A549 (cell line): Measurements from ENCODE around the gene PLAC1. TPM values are rescaled to one million over a fixed set of nuclear protein-coding genes. Genes with fewer than 3 reads are reported as not detected.

ENCODE experiments used
- ATAC-seq, 2 experiments: fragments of 200-7000 bp in 1 of 2; fragments of >200 bp in 1 of 2; cut with Nextera tagmentation in 1 of 2; cut with Tn5 transposase in 1 of 2; 3 replicates each; pipeline versions ENCODE4 v1.8.0 to v1.9.1; 2018 to 2020; ENCODE audit warnings: mild to moderate bottlenecking in 1 of 2, moderate library complexity in 1 of 2
- CTCF ChIA-PET: fragments of 300-600 bp; sonication (Branson Sonifier 250); formaldehyde crosslinking; extraction: SDS; loops from one replicate; lab custom pipeline; 2021; ENCODE audit warnings: antibody characterized with exemption, inconsistent platforms; lab: Yijun Ruan, JAX
- POLR2A ChIA-PET: fragments of 350-600 bp; formaldehyde crosslinking; extraction: SDS; loops from one replicate; lab custom pipeline; 2021; ENCODE audit warnings: antibody characterized with exemption, inconsistent platforms; lab: Yijun Ruan, JAX
- DNase-seq, 2 experiments: peaks; one replicate each; pipeline versions ENCODE4 v3.0.0 to v3.0.0-alpha.2; 2011 to 2016; ENCODE audit warnings: low read depth in 1 of 2, low spot score in 1 of 2
- FAIRE-seq: peaks from 2 replicates; lab custom pipeline; 2011; peaks lifted over from hg19 to GRCh38; lab: Jason Lieb, UNC
- H3K27ac ChIP-seq, 2 experiments: fragments of >200 bp; sonication (Bioruptor Twin); formaldehyde crosslinking; 3 replicates each; pipeline ENCODE4 v1.5.1; 2016 to 2017
- H3K4me1 ChIP-seq: fragments of >200 bp; sonication (Bioruptor Twin); formaldehyde crosslinking; 3 replicates; pipeline ENCODE4 v1.6.1; 2016
- H3K4me2 ChIP-seq: fragments of >200 bp; sonication (Bioruptor Twin); formaldehyde crosslinking; 3 replicates; pipeline ENCODE4 v1.6.1; 2016
- H3K4me3 ChIP-seq: fragments of >200 bp; sonication (Bioruptor Twin); formaldehyde crosslinking; 3 replicates; pipeline ENCODE4 v1.5.1; 2016
- H3K9me3 ChIP-seq: fragments of >200 bp; sonication (Bioruptor Twin); formaldehyde crosslinking; 3 replicates; pipeline ENCODE4 v1.6.1; 2016
- ATOH8 ChIP-seq: fragments of 250-450 bp; sonication (Bioruptor Pico); IDR thresholded peaks from 2 replicates; pipeline ENCODE4 v1.5.0; 2020; ENCODE audit warnings: low read depth, mild to moderate bottlenecking, moderate library complexity
- BHLHE40 ChIP-seq: IDR thresholded peaks from 2 replicates; pipeline ENCODE4 v1.6.1; 2012; ENCODE audit warnings: low read depth, low read length, inconsistent platforms
- CBX2 ChIP-seq: fragments of 200-600 bp; sonication (generic); IDR thresholded peaks from 2 replicates; pipeline ENCODE4 v1.6.1; 2016; ENCODE audit warnings: low read depth, mild to moderate bottlenecking, borderline replicate concordance
- CBX8 ChIP-seq: fragments of 200-600 bp; sonication (generic); IDR thresholded peaks from 2 replicates; pipeline ENCODE4 v1.6.1; 2016
- CHD4 ChIP-seq: fragments of 200-600 bp; sonication (generic); IDR thresholded peaks from 2 replicates; pipeline ENCODE4 v1.6.1; 2016; ENCODE audit warnings: antibody characterized with exemption, mild to moderate bottlenecking, borderline replicate concordance
- EHF ChIP-seq: fragments of 250-450 bp; sonication (Bioruptor Pico); IDR thresholded peaks from 2 replicates; pipeline ENCODE4 v1.5.0; 2020; ENCODE audit warnings: mild to moderate bottlenecking
- EHMT2 ChIP-seq: fragments of 200-600 bp; sonication (generic); IDR thresholded peaks from 2 replicates; pipeline ENCODE4 v1.6.1; 2016; ENCODE audit warnings: antibody characterized with exemption, low read depth, mild to moderate bottlenecking, moderate library complexity
- EP300 ChIP-seq, 2 experiments: fragments of >200 bp; sonication (Bioruptor Twin); formaldehyde crosslinking; IDR thresholded peaks; 2 replicates in 1 of 2; 3 replicates in 1 of 2; pipeline ENCODE4 v1.6.1; 2016 to 2017
- FOXS1 ChIP-seq: fragments of 250-450 bp; sonication (Bioruptor Pico); IDR thresholded peaks from 2 replicates; pipeline ENCODE4 v1.5.0; 2020; ENCODE audit warnings: mild to moderate bottlenecking, moderate library complexity
- GATA3 ChIP-seq: IDR thresholded peaks from 2 replicates; pipeline ENCODE4 v1.6.1; 2012; ENCODE audit warnings: borderline replicate concordance
- HOXB5 ChIP-seq: fragments of 250-450 bp; sonication (Bioruptor Pico); IDR thresholded peaks from 2 replicates; pipeline ENCODE4 v1.5.0; 2020; ENCODE audit warnings: mild to moderate bottlenecking, moderate library complexity
- JUNB ChIP-seq: fragments of >200 bp; sonication (Bioruptor Twin); formaldehyde crosslinking; IDR thresholded peaks from 2 replicates; pipeline ENCODE4 v1.6.1; 2016
- KDM1A ChIP-seq: fragments of 200-600 bp; sonication (generic); IDR thresholded peaks from 2 replicates; pipeline ENCODE4 v1.6.1; 2016; ENCODE audit warnings: low read depth, mild to moderate bottlenecking
- KDM5A ChIP-seq: fragments of 200-600 bp; sonication (generic); IDR thresholded peaks from 2 replicates; pipeline ENCODE4 v1.6.1; 2016; ENCODE audit warnings: antibody characterized with exemption, mild to moderate bottlenecking
- MAZ ChIP-seq: fragments of 150-350 bp; IDR thresholded peaks from 2 replicates; pipeline ENCODE4 v1.6.1; 2014; ENCODE audit warnings: antibody characterized with exemption, low read depth, low read length, borderline replicate concordance
- MYC ChIP-seq: IDR thresholded peaks from 2 replicates; pipeline ENCODE4 v1.6.1; 2012; ENCODE audit warnings: mild to moderate bottlenecking, inconsistent platforms, low read length, improper control_type of control experiment, borderline replicate concordance
- NFE2L2 ChIP-seq: fragments of 150-350 bp; conservative IDR thresholded peaks from 2 replicates; pipeline ENCODE4 v1.6.1; 2014; ENCODE audit warnings: low read length
- NR3C1 ChIP-seq: fragments of >200 bp; sonication (Bioruptor Twin); formaldehyde crosslinking; IDR thresholded peaks from 3 replicates; pipeline ENCODE4 v1.6.1; 2017
- POLR2A ChIP-seq: IDR thresholded peaks from 2 replicates; pipeline ENCODE4 v1.6.1; 2012; ENCODE audit warnings: mild to moderate bottlenecking, low read length
- POLR2AphosphoS2 ChIP-seq: conservative IDR thresholded peaks from 2 replicates; pipeline ENCODE4 v1.6.1; 2012; ENCODE audit warnings: low read length, improper control_type of control experiment, inconsistent platforms
- RARB ChIP-seq: fragments of 250-450 bp; sonication (Bioruptor Pico); IDR thresholded peaks from 2 replicates; pipeline ENCODE4 v1.8.0; 2021; ENCODE audit warnings: mild to moderate bottlenecking, moderate library complexity
- RFX5 ChIP-seq: fragments of 450-650 bp; IDR thresholded peaks from 2 replicates; pipeline ENCODE4 v1.7.1; 2014; ENCODE audit warnings: antibody characterized with exemption, mild to moderate bottlenecking, moderate library complexity
- RNF2 ChIP-seq: fragments of 200-600 bp; sonication (generic); IDR thresholded peaks from 2 replicates; pipeline ENCODE4 v1.6.1; 2016; ENCODE audit warnings: low read depth, mild to moderate bottlenecking, antibody characterized with exemption, moderate library complexity, borderline replicate concordance
- SMC3 ChIP-seq: fragments of >200 bp; sonication (Bioruptor Twin); formaldehyde crosslinking; IDR thresholded peaks from 3 replicates; pipeline ENCODE4 v1.6.1; 2018; ENCODE audit warnings: inconsistent platforms
- SREBF2 ChIP-seq: fragments of 450-650 bp; IDR thresholded peaks from 2 replicates; pipeline ENCODE4 v1.6.1; 2014; ENCODE audit warnings: mild to moderate bottlenecking, moderate library complexity
- ZC3H11A ChIP-seq: fragments of 450-650 bp; IDR thresholded peaks from 2 replicates; pipeline ENCODE4 v1.6.1; 2014; ENCODE audit warnings: antibody characterized with exemption, mild to moderate bottlenecking
- ZSCAN20 ChIP-seq: fragments of 250-450 bp; sonication (Bioruptor Pico); IDR thresholded peaks from 2 replicates; pipeline ENCODE4 v1.8.0; 2022; ENCODE audit warnings: mild to moderate bottlenecking, moderate library complexity
- WGBS: methylation state at CpG from one replicate; pipeline ENCODE4 v1.1.6; 2017; ENCODE audit errors: missing lambda C conversion rate; 5-methylcytosine and 5-hydroxymethylcytosine counted together
- polyA plus RNA-seq, 4 experiments: library from polyadenylated mRNA; depleted of rRNA in 3 of 4; stranded (reverse); fragments of >200 nt; fragmentation: RNase III in 1 of 4; extraction: RNeasy Plus Mini Kit Qiagen cat#74134 plus additional on column Dnase treatment in 1 of 4; gene quantifications; 2 replicates in 3 of 4; 3 replicates in 1 of 4; pipeline ENCODE4 v1.2.3, GENCODE V29; 2011 to 2017
- TF ChIP-seq, protein P1 (sequence below): fragments of >200 bp; sonication (Bioruptor Twin); formaldehyde crosslinking; IDR thresholded peaks from 2 replicates; pipeline ENCODE4 v1.6.1; 2016

PLAC1 gene
- polyA plus RNA-seq, 2 of the 4 experiments (the other 2 are of a cell fraction) = 0.79 to 2.6 TPM

GRCh38 chrX:134601240-134601765, 57.0 kb downstream of the PLAC1 start:
- no peak overlapping the region for H3K4me2 ChIP-seq
- DNase-seq = no peak

DNA sequence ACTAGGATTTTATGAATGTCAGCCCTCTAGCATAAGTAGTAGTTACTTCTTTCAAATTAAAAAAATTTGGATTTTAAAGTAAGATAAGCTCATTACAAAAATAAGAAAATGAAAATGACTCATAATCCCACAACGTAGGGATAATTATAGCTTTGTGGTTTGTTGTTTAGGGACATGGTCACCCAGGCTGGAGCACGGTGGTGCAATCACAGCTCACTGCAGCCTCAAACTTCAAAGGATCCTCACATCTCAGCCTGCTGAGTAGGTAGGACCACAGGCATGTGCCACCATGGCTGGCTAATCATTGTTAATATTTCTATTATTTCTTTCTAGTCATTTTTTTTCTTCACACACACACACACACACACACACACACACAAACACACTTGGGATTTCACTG, 57.6 kb downstream of the PLAC1 start:
- WGBS = 48% methylated on average over 2 of the region's 2 CpGs
- ATAC-seq = no peak
- TF ChIP-seq MYC (no peak), NR3C1 (no peak), ATOH8 (no peak), JUNB (no peak), CHD4 (no peak), RARB (CRISPR knock-in tag) (no peak), EHF (no peak), ZC3H11A (no peak), KDM1A (no peak), FOXS1 (no peak), POLR2AphosphoS2 (no peak), CBX8 (no peak), EP300 (IDR thresholded peaks at IDR 0.05) (no peak)
- TF ChIP-seq, protein P1, sequence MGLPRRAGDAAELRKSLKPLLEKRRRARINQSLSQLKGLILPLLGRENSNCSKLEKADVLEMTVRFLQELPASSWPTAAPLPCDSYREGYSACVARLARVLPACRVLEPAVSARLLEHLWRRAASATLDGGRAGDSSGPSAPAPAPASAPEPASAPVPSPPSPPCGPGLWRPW = no peak
- no peak overlapping the region for H3K4me2 ChIP-seq
- FAIRE-seq = no peak
- peak overlapping the region in 1 of 2 experiments; percentile 61; a peak in 3 of 6 replicates for H3K27ac ChIP-seq
- H3K9me3 ChIP-seq = peaks cover 9% of the 10 kb centered on the region
- ChIA-PET CTCF (interaction anchor here (0.9 to 1.0 kb wide), 2 partner anchors 11 to 117 kb away, joined by 3 read pairs; no protein-coding TSS in a partner anchor), POLR2A (interaction anchor here (0.5 kb wide), 1 partner anchor 87 kb away, joined by 3 read pairs; no protein-coding TSS in a partner anchor)
- peaks cover 30% of the 10 kb centered on the region for H3K4me1 ChIP-seq
- no peak for DNase-seq
- no peak overlapping the region for H3K4me3 ChIP-seq

More at GRCh38 chrX:134601240-134601765, 57.0 kb downstream of the PLAC1 start:
- H3K4me1 ChIP-seq = peaks cover 31% of the 10 kb centered on the region
- ATAC-seq (no peak), FAIRE-seq (peak; percentile 68)
- ChIA-PET POLR2A (no interaction called here), CTCF (interaction anchor here (0.9 to 1.0 kb wide), 2 partner anchors 12 to 118 kb away, joined by 3 read pairs; no protein-coding TSS in a partner anchor)
- peaks cover 9% of the 10 kb centered on the region for H3K9me3 ChIP-seq
- TF ChIP-seq RARB (CRISPR knock-in tag) (no peak), CBX2 (no peak), SREBF2 (no peak), NFE2L2 (no peak), EHF (no peak), RFX5 (no peak), GATA3 (no peak), BHLHE40 (no peak), ZSCAN20 (no peak), RNF2 (no peak), SMC3 (no peak), KDM5A (no peak), MAZ (no peak), EHMT2 (no peak), HOXB5 (CRISPR knock-in tag) (no peak), POLR2A (no peak)
- TF ChIP-seq, protein P1 = no peak
- WGBS = 81% methylated on average over 1 of the region's 1 CpG
- H3K27ac ChIP-seq = peak overlapping the region; percentile 39 to 65; a peak in 4 of 6 replicates
- H3K4me3 ChIP-seq = no peak overlapping the region
